NCI-H1694 treated with DMSO at 0.1 percent for 48 hours (cell line): ENCODE results near the gene MLX.
"Not testable (repeated sequence)": the region's sequence is repeated elsewhere in the genome, so short reads cannot be mapped to it uniquely, and the experiment has no call there.

ENCODE experiments used
- DNase-seq: peaks from one replicate; lab custom pipeline; 2025; lab: John Stamatoyannopoulos, UW

Gene MLX

DNA sequence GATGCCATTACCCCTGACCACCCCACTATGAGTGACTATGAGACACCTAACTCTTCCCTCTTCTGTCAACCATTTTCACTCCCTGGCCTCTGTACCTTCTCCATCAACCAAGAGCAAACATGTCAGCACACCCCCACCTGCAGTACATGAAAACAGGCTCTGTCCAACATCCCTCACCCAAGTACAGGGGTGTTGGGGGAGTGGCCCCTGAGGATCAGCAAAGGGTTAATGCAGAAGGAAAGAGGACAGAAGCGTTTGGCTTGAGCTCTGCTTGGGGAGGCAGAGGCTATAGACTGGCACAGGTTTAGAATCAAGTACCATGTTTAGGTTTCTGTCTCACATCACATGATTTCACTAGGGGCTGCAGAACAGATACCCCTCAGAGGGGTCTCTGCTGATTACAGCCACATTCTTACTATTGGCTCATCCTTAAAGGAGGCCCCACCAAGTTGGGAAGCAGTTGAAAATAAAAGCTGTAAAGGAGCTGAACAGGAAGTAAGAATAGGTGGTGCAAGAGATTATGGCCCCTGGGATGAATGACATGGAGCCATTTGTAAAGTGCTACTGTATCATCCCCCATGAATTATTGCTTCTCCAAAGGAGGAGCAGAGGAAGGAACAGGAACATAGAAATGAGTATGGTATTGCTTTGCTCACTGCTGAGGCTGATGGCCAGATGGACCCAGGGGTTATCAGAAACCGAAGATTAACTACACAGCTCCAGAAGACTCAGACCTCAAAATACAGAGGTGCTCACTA is 13.1 kb downstream of the MLX start:
- DNase-seq, result no peak

DNA sequence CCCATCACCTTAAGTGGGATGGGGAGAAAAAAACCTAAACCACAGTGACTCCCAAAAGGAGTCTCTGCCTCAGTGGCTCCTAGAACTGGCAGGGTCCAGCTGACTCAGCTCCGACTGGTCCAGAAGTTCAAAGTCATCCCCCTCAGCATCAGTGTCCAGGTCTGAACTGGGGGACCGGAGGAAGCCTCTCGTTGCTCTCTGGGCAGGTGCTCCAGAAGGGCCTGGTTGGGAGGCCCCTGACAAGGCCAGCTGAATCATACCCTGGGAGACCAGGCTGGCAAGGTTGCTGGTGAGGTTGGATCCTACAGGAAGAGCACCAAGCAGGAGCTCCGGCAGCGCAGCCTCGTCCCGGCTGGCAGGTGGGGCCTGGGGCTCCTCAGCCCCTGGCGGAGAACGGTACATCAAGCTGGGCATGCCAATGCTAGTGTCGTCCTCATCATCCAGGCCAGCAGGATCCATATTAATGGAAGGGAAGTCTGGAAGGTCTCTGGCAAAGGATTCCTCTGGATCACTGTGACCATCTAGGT is 14.9 kb downstream of the MLX start:
- no peak for DNase-seq

DNA sequence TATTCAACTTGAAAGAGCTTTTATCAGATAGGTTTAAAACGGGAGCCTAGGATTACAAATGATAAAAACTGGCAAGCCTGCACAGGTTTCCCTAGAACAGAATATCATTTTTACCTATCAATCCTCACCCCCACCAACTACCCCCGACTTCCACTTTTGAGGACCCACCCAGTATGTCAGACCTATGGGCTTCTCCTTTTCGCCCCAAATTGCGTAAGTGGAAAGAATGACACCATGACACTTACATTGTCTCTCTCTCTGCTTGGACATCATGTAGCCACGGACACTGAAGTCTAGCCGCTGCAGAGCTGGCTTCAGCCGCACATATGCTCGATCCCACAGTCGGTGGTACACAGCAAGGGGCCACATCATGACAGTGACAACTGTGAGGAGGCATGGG is 18.0 kb downstream of the MLX start:
- DNase-seq, result no peak

DNA sequence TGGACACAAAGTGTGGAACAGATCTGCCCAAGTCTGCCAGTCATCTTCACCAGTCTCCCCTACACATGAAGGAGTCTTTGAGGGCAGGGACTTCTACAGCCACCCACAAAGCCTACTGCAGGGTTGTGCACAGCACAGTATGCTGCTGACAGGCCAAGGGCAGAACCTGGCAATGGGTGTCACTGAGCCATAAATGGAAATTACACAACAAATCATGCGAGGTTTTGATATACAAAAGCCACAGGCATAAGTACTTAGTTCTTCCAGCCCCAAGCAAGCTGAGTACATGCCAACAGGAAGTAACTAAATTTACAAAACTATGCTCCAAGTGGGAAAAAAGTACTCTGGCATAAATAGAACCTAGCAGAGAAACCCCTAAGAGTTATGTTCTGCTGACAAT is 18.5 kb downstream of the MLX start:
- DNase-seq, result no peak

DNA sequence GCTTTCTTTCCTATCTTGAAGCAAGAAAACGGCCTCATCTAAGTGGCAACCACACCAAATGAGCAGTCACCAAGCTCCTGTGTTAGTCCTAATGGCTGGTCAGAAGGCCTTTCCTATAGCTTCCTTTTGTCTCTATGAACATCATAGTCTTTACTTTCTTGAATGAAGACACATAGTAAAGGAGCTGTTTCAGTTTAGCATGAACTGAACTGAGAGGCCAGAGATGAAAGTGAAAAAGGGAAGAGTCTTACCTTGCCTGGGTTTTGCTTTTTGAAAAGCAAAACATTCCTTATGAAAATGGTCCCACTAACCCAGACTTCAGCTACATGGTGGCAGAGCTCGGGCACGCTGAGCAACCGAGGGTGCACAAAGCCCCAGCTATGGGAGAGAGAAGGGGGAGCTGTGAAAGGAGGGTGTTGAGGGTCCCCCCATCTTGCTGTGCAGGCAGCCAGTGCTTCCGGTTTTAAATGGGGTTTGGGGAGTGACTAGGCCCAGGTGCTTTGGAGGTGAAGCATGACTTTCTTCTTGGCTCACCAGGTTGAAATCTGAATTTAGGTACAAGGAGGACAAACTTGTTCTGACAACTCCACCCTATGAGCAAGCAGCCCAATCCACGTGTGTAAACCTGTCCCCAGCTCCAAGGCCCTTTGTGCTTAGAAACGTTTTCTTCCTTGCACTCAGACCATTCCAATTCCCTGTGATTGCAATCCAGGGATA is 19.8 kb downstream of the MLX start:
- no peak for DNase-seq

DNA sequence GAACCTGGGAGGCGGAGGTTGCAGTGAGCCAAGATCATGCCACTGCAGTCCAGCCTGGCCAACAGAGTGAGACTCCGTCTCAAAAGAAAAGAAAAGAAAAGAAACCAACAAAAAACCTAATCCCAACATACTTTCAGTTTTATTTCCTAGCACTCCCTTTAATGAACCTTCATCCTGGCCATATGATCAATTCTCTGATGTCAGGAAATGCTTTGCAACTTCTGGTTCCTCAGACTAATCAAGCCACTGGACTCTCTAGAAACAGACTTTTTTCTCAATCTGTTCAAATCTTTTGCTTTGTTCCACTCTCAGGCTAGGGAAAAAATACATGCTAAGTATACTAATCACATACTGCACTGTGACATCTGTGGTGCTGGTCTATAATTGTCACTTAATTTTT is 24.0 kb downstream of the MLX start:
- DNase-seq, result no peak

DNA sequence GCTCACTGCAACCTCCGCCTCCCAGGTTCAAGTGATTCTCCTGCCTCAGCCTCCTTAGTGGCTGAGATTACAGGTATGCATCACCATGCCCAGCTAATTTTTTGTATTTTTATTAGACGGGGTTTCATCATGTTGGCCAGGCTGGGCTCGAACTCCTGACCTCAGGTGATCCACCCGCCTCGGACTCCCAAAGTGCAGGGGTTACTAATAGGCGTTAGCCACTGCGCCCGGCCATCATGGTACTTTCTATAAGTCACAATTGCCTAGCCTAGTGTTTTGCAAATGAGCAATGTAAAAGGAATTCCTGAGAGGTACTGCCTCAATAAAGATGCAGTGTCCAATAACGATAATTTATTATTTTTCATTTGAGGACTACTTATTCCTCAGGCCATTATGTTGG is 24.5 kb downstream of the MLX start:
- DNase-seq, result no peak

DNA sequence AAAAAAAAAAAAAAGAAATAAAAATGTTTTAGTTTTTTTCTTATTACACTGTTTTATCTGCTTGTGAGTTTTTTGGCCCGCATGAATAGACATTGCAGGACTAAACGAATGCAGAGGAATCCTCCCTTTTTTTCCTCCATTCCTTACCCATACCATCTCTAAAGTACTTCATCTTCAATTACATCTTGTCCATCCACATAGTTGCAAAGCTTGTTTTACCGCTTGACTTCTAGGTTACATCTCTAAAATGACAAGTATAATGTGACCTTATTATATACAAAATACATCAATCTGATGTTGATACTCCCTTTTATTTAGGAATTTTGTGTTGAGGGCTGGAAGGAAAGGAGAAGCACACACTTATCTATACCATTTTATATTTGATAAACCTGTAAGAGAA is 29.5 kb downstream of the MLX start:
- DNase-seq, result no peak

DNA sequence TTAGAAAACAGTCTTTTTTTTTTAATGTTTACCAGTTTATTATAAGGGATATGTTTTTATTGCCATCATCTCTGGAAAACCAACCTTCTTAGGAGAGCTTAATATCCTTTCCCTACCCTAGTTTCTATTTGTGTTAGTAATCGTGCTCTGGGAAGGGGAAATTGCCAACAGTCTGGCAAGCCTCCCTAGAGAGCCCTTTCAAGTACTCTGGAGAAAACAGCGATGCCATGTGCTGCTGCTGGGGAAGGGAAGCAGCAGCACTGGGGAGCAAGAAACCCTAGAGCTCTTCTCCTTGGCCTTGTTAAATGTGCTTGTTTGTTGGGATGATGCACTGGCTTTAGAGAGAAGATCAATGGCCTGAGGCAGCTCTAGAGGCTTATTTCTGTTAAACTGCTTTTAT is 32.0 kb downstream of the MLX start:
- DNase-seq, result no peak

DNA sequence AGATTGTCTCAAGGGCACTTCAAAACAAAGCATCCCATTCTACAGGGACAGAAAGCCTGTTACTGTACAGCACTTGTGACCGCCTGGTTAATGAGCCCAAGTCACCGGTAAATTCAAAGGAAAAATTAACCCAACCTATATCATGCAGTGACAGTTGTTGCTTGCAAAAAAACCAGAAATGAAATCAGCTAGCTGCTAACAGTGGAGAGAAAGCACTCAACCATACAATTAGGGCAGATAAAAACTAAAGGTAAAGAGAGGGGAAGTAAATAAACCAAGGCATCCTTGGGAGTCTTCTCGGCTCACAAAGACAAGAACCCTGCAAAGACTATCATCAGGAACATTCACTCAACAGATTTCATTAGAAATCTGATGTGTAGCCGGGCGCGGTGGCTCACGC is 36.4 kb downstream of the MLX start:
- DNase-seq, result no peak

DNA sequence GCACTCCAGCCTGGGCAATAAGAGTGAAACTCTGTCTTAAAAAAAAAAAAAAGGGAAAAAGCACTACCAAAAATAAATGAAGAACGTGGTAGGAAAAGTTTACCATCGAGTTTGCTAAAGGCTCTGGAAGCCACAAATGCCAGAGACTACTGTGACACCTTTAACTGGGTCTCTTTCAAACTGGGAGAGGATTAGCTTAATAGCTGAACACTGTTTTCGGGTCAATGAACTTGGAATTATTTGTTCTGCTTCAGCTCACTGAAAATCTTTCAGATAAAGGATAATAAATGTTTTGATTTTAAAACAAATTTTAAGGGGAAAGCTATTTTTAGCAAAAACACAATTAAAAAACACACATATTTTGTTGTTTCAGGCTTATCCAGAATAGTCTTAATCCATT is 40.9 kb downstream of the MLX start:
- no peak for DNase-seq

DNA sequence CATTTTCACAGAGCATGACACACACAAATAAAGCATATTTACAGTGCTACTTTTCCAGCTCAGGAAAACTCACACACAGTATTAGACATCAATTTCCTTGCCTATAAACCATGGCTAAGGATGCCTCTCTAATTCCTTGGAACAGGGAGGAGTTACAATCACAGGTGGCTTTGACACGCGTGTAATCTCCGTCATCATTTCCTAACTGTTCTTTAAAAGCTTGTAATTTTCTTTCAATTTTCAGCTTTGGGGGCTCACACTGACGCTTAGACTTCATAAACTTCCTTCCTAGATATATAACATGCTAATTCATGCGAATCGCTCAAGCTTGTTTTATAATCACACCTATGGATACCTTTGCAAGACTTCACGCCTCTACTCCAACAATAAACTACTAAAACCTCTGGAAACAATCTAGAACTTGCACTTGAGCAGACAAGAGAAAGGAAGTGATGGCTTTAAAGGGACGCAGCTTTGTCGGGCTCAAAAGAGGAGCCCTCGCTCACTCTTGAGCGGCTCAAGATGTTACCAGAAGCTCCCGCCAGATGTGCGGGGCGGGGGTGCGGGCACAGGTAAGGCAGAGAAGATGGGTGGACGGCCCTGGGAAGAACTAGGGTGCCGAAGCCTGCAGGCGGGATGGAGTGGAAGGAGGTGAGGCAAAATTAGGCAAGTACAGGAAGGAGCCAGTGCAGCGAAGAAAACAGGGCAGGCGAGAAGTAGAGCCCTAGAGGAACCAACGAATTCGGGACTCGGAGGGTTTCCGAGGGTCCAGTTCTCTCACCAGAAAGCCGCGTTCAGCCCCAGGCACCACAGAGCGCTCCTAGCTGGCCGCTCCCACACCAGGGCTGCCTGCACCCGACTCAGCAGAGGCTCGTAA is 41.6 kb downstream of the MLX start:
- no peak for DNase-seq

DNA sequence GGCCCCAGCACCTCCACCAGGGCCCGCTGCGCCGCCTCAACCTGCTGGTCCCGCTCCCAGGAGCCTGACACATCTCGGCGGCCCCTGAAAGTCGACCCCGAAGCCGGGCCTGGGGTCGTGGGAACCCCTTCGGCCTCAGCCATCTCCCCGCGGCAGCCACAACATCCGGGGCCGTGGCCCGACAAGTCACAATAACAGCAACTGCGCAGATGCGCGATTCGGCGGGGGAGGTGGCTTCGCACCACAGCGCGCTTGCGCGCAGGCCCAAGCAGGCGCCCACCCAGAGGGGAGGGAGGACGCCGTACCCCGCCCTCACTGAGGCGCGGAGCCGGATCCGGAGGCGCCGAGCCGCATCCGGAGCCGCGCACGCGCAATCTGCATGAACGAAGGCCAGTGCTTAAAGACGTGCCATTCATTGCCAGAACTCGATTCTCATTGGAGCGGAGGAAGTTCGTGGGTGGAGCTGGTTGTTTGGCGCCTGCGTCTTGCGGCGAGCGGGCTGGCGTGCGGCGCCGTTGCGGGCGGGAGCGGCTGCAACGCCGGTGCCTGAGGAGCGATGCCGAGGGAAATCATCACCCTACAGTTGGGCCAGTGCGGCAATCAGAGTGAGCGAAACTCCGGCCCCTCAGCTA is 42.4 kb downstream of the MLX start, which contains the start of the genes RETREG3 and TUBG1:
TSS of gene RETREG3 (minus strand) at position 193 of the 632 bp plus-strand sequence. CDS start at position 143, 50 bp downstream.
TSS of gene TUBG1 (plus strand) at position 502 of the 632 bp plus-strand sequence. CDS start at position 557, 55 bp downstream.
- peak; percentile 98 for DNase-seq

DNA sequence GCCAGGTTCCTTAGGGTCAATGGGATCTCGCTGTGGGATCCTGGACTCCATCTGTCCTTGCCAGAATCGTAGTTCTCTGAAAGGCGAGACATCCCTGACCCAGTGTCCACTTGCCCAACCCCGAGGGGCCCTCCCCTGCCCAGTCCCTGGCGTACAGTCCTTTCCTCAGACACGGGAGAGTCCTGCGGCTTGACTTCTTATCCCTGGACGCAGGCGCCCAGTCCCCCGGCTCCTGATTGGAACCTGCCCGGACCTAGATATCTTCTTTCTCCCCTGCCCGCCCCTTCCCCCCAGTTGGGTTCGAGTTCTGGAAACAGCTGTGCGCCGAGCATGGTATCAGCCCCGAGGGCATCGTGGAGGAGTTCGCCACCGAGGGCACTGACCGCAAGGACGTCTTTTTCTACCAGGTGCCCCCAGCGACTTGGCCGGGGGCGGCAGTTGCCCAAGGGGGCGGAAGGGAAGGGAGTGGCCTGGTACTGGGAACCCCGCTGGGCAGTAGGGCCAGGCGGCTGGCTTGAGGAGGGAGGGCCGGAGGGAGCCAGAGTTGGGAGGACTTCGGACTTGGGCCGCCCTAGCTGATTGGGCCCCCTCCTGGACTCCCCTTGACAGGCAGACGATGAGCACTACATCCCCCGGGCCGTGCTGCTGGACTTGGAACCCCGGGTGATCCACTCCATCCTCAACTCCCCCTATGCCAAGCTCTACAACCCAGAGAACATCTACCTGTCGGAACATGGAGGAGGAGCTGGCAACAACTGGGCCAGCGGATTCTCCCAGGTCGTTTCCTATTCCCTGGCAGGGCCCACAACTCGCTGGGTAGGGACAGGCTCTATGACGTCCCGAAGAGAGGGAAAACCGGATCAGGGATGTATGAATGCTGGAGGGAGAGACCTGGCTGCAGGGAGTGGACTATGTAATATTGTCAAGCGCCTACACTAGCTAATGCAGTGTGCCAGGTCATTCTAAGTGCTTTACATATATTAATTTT is 43.2 kb downstream of the MLX start:
- DNase-seq, result not testable (repeated sequence)

DNA sequence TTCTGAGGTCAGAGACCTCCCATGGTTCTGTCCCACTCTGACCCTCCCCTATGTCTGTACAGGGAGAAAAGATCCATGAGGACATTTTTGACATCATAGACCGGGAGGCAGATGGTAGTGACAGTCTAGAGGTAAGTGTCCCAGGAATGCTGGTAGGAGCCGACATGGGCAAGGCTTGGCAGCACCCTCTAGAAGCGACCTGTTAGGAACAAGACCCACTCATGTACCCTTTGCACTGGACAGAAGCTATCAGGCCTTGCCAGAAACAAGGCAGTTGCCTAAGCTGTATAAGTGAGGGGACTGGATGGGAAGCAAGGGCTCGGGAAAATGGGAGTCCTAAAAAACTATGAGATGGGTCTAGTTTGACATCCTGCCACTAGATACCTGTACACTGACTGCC is 45.1 kb downstream of the MLX start:
- DNase-seq, result no peak

DNA sequence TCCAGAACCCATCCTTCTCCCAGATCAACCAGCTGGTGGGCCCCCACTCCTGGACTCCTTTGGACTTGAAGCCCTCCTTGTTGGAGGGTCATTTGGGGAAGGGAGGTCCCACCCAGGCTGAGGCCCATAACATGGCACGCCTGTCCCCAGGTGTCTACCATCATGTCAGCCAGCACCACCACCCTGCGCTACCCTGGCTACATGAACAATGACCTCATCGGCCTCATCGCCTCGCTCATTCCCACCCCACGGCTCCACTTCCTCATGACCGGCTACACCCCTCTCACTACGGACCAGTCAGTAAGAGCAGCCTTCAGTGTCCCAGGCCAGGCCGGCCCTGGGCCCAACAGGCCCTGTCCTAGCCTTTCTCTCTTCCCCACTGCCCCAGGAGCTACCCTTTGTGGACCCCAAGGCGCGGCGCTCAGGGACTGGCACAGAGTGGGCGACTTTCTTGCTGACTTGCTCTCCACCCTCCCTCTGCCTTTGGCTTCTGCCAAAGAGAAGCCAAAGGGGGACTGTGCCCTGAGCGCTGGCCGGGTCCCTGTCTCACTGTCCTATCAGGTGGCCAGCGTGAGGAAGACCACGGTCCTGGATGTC is 46.9 kb downstream of the MLX start:
- DNase-seq, result no peak

DNA sequence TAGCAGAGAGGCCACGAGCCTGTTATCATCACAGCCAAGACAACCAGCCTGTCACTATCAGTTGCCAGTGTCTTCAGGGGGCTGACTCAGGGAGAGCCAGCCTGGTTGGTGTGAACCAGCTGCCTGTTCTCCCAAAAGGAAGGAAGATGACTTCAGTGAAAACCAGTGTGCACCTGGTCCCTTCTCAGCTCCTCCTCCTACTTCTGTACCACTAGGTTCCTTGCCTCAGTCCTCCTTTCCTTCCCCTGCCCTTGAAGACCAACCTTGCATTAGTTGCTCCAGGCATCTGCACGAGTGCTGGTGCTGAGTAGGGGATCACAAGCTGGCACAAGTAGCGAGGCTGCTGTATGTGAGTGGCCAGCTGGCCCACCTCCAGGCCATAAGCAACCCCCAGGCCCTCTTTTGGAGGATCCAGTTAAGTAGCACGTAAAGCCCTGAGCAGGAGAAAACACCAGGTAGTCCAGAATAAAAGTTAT is 51.1 kb downstream of the MLX start:
- DNase-seq, result no peak

DNA sequence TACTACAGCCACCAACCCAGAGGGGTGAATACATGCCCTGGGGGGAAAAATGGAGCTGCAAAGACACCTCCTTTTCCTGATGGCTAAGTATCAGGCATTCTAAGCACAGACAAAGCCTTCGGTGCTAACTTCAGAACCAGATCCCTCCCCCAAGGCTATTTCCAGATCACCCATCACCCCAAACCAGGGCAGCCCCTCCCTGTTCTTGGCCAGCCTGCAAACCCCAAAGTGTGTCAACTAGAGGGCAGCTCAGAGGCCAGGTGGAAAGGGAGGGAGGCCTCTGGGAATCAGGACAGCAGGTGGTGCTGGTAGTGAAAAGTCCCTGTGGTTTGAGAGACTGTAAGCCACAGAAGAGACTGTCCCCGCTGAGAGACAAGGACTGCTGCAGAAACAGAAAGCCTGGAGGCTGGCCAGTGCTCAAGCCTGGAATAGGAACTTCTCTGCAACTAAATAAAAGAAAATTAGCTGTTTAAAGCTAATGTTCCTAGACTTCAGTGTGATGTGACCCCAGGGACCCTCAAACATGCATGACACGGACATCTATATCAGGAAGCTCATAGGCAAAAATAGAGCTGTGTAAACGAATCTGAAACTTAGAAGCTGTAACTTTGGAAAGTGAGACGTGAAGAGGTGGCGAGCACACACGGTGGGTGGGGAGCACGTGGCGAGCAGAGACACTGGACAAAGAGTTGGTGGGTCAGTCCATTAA is 51.7 kb downstream of the MLX start:
- DNase-seq, result peak; percentile 7

DNA sequence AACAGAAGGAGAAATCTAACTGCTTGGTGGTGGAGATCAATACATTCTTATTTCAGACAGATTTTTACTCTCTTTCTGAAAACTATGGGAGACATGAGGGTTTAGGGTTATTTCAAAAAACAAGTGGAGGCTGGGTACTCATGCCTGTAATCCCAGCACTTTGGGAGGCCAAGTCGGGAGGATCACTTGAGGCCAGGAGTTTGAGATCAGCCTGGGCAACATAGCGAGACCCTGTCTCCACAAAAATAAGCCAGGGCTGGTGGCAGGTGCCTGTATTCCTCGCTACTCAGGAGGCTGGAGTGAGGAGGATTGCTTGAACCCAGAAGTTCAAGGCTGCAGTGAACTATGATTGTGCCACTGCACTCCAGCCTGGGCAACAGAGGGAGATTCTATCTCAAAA is 55.1 kb downstream of the MLX start:
- DNase-seq, result not testable (repeated sequence)
